Endothelial cell of umbilical vein (primary cell): Measurements from ENCODE around the gene CHRNA9. TPM values are rescaled to one million over a fixed set of nuclear protein-coding genes. Genes with fewer than 3 reads are reported as not detected.

ENCODE experiments used
- BruUV-seq: library from RNA; stranded (reverse); fragments of 400-500 nt; replicated peaks from 2 replicates; lab custom pipeline; 2021; lab: Mats Ljungman, UMichigan
- CTCF ChIA-PET: fragments of 300-600, 350-600 bp; sonication (Branson Sonifier 250); formaldehyde crosslinking; loops from one replicate; lab custom pipeline; 2021; ENCODE audit warnings: antibody characterized with exemption, inconsistent platforms; lab: Charles Lee
- POLR2A ChIA-PET: fragments of 300-600, 350-600 bp; sonication (Branson Sonifier 250); formaldehyde crosslinking; loops from one replicate; lab custom pipeline; 2021; ENCODE audit warnings: antibody characterized with exemption, inconsistent platforms; lab: Charles Lee
- DNase-seq: peaks from one replicate; pipeline ENCODE4 v3.0.0-alpha.2; 2011; ENCODE audit warnings: low read depth, low spot score
- FAIRE-seq: peaks from 2 replicates; lab custom pipeline; 2011; peaks lifted over from hg19 to GRCh38; lab: Jason Lieb, UNC
- H2AFZ ChIP-seq: 2 replicates; pipeline ENCODE4 v1.6.0; 2012; ENCODE audit warnings: low read depth, low read length, control low read depth, inconsistent platforms
- H3K27ac ChIP-seq: 2 replicates; pipeline ENCODE4 v1.5.1; 2011; ENCODE audit warnings: low read depth, mild to moderate bottlenecking, control low read depth, low read length, moderate library complexity; ENCODE audit not compliant: insufficient read depth
- H3K27me3 ChIP-seq, 2 experiments: 2 replicates each; pipeline versions ENCODE4 v1.6.0 to v1.6.1; 2011; ENCODE audit warnings: low read length in 2 of 2, mixed read lengths in 1 of 2; ENCODE audit not compliant: control insufficient read depth in 2 of 2, insufficient read depth in 2 of 2
- H3K36me3 ChIP-seq, 2 experiments: 2 replicates in 1 of 2; 3 replicates in 1 of 2; pipeline ENCODE4 v1.5.1; 2011; ENCODE audit warnings: low read length in 2 of 2, mild to moderate bottlenecking in 1 of 2, moderate library complexity in 1 of 2; ENCODE audit not compliant: control insufficient read depth in 2 of 2, insufficient read depth in 2 of 2; ENCODE audit errors: extremely low read depth in 1 of 2
- H3K4me1 ChIP-seq: 3 replicates; pipeline ENCODE4 v1.5.1; 2011; ENCODE audit warnings: mild to moderate bottlenecking, low read length; ENCODE audit not compliant: control insufficient read depth, insufficient read depth; ENCODE audit errors: extremely low read depth
- H3K4me2 ChIP-seq: 2 replicates; pipeline ENCODE4 v1.6.1; 2011; ENCODE audit warnings: low read length, control low read depth, mixed read lengths; ENCODE audit not compliant: insufficient read depth
- H3K4me3 ChIP-seq, 3 experiments: fragments of 200-600 bp in 1 of 3; sonication (generic), shearing (Covaris generic) in 1 of 3; replicated peaks in 1 of 3; 2 replicates each; pipeline ENCODE4 v1.5.1; 2011 to 2016; ENCODE audit warnings: control low read depth in 3 of 3, low read length in 3 of 3, mild to moderate bottlenecking in 2 of 3, inconsistent platforms in 1 of 3, low read depth in 1 of 3, moderate library complexity in 1 of 3; ENCODE audit not compliant: insufficient read depth in 1 of 3
- H3K79me2 ChIP-seq: 2 replicates; pipeline ENCODE4 v1.6.0; 2012; ENCODE audit warnings: low read length, inconsistent platforms; ENCODE audit not compliant: control insufficient read depth, insufficient read depth
- H3K9ac ChIP-seq: replicated peaks from 2 replicates; pipeline ENCODE3; 2011; ENCODE audit warnings: low read length, control low read depth; ENCODE audit not compliant: insufficient read depth; ENCODE audit errors: extremely low read depth
- H3K9me1 ChIP-seq: replicated peaks from 3 replicates; pipeline ENCODE4 v1.6.0; 2011; ENCODE audit warnings: mild to moderate bottlenecking, low read length; ENCODE audit not compliant: control insufficient read depth, insufficient read depth; ENCODE audit errors: extremely low read depth
- H3K9me3 ChIP-seq: replicated peaks from 2 replicates; pipeline ENCODE4 v1.5.1; 2012; ENCODE audit warnings: low read length, inconsistent platforms; ENCODE audit not compliant: control insufficient read depth, insufficient read depth
- H4K20me1 ChIP-seq: replicated peaks from 2 replicates; pipeline ENCODE3; 2011; ENCODE audit warnings: mild to moderate bottlenecking, low read length; ENCODE audit not compliant: control insufficient read depth, insufficient read depth; ENCODE audit errors: extremely low read depth
- EZH2 ChIP-seq: IDR thresholded peaks from 2 replicates; pipeline ENCODE4 v1.6.1; 2012; ENCODE audit warnings: borderline replicate concordance, low read depth, mild to moderate bottlenecking, moderate library complexity, low read length, inconsistent platforms; ENCODE audit not compliant: severe bottlenecking
- FOS ChIP-seq: IDR thresholded peaks from 2 replicates; pipeline ENCODE4 v1.6.1; 2011; ENCODE audit warnings: mild to moderate bottlenecking, low read length, moderate library complexity, borderline replicate concordance; ENCODE audit not compliant: insufficient read depth
- GATA2 ChIP-seq: IDR thresholded peaks from 2 replicates; pipeline ENCODE4 v1.7.0; 2011; ENCODE audit warnings: low read depth, mild to moderate bottlenecking, moderate library complexity, mixed read lengths, low read length; ENCODE audit not compliant: insufficient read length, insufficient read depth
- JUN ChIP-seq: IDR thresholded peaks from 2 replicates; pipeline ENCODE4 v1.6.1; 2011; ENCODE audit warnings: borderline replicate concordance, low read depth; ENCODE audit not compliant: insufficient read length, insufficient read depth
- MYC ChIP-seq: IDR thresholded peaks from one replicate; pipeline ENCODE4 v1.6.1; 2011; ENCODE audit warnings: mild to moderate bottlenecking, low read depth, low read length
- POLR2A ChIP-seq: IDR thresholded peaks from 2 replicates; pipeline ENCODE4 v1.6.1; 2012; ENCODE audit warnings: low read depth, mild to moderate bottlenecking, control low read depth, low read length
- POLR2AphosphoS5 ChIP-seq: IDR thresholded peaks from 2 replicates; pipeline ENCODE4 v1.6.1; 2012; ENCODE audit warnings: low read depth, mild to moderate bottlenecking, control low read depth, low read length, moderate library complexity; ENCODE audit not compliant: insufficient read depth
- dilution Hi-C: fragments of 300-500 bp; cut with MboI; formaldehyde crosslinking; loops from one replicate; pipeline ENCODE4 v1.15.0; 2019; ENCODE audit warnings: low sequenced_read_pairs; ENCODE audit not compliant: extremely low pct_ligation_motif_present
- intact Hi-C: fragments of 100-400 bp; cut with micrococcal nuclease; formaldehyde crosslinking; loops from one replicate; pipeline ENCODE4 v1.10.0; 2022
- polyA plus RNA-seq, 4 experiments: library from polyadenylated mRNA; depleted of rRNA in 3 of 4; stranded (reverse) in 3 of 4; unstranded in 1 of 4; fragments of >200 nt; gene quantifications; 2 replicates each; pipeline versions ENCODE4 v1.2.1 to v1.2.3, GENCODE V29; 2011 to 2012; ENCODE audit warnings: missing spikeins in 1 of 4
- total RNA-seq: library from RNA; stranded (reverse); gene quantifications from 2 replicates; pipeline ENCODE4 v1.2.3, GENCODE V29; 2021
- TF ChIP-seq, protein P1 (sequence below), 2 donors: IDR thresholded peaks; 1 replicate in 1 of 2; 2 replicates in 1 of 2; pipeline ENCODE4 v1.5.1; 2011; ENCODE audit warnings: low read length in 2 of 2, mild to moderate bottlenecking in 2 of 2, moderate library complexity in 2 of 2, control low read depth in 1 of 2, inconsistent platforms in 1 of 2, low read depth in 1 of 2; ENCODE audit not compliant: insufficient read depth in 1 of 2; ENCODE audit errors: extremely low read depth in 1 of 2
- TF ChIP-seq, protein P2 (sequence below): IDR thresholded peaks from 2 replicates; pipeline ENCODE4 v1.6.1; 2011; ENCODE audit not compliant: insufficient read depth, insufficient read length

Gene CHRNA9
- total and polyA plus RNA-seq, 2 donors (not counting 3 experiments of a cell fraction or from before 2014, with no cell fraction given): not detected

DNA sequence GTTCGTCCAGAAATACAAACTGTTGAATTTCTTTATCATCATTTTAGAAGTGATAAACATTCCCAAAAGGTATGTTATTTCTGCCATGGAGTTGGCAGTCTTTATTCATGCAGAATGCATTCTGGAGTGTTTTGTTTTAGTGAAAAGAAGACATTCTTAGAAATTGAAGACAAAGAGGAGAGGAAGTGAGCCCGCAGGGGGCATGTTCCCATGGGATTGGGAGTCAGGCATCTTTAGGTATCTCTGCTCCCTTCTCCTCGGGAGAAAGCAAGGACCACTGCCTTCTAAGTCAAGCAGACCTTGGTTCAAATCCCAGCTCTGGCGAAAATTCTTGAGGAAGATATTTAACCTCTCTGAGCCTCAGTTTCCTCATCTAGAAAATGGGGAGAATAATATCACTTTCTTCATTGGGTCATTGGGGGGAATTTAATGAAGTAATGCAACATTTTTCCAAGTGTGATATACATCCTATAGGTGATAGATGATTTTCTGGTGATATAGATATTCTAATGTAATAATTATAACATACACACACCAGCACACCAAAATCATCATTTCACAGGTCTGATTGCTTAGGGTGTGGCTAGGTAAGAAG, 26.5 kb upstream of the CHRNA9 start:
- Histone ChIP-seq H3K9me1 (no peaks in the 10 kb centered on the region), H3K27me3 (no peaks in the 10 kb centered on the region), H3K27ac (no peak overlapping the region), H3K79me2 (no peaks in the 10 kb centered on the region), H3K9ac (no peak overlapping the region), H4K20me1 (no peaks in the 10 kb centered on the region), H3K4me2 (no peak overlapping the region), H3K4me1 (peaks cover 11% of the 10 kb centered on the region), H3K36me3 (no peaks in the 10 kb centered on the region), H2AFZ (no peak overlapping the region), H3K4me3 (no peak overlapping the region), H3K9me3 (no peaks in the 10 kb centered on the region)
- intact Hi-C loops: loop anchor here (1.0 to 2.0 kb wide), 6 partner anchors 54 to 330 kb away; no protein-coding TSS in a partner anchor
- DNase-seq (no peak), FAIRE-seq (no peak)
- ChIA-PET CTCF (interaction anchor here (1.3 to 6.5 kb wide), 6 partner anchors 8 to 253 kb away, joined by 3 to 72 read pairs (median 16); no protein-coding TSS in a partner anchor), POLR2A (no interaction called here)
- no TSS peak for BruUV-seq
- TF ChIP-seq MYC: no peak
- TF ChIP-seq POLR2AphosphoS5: no peak
- TF ChIP-seq, protein P1, sequence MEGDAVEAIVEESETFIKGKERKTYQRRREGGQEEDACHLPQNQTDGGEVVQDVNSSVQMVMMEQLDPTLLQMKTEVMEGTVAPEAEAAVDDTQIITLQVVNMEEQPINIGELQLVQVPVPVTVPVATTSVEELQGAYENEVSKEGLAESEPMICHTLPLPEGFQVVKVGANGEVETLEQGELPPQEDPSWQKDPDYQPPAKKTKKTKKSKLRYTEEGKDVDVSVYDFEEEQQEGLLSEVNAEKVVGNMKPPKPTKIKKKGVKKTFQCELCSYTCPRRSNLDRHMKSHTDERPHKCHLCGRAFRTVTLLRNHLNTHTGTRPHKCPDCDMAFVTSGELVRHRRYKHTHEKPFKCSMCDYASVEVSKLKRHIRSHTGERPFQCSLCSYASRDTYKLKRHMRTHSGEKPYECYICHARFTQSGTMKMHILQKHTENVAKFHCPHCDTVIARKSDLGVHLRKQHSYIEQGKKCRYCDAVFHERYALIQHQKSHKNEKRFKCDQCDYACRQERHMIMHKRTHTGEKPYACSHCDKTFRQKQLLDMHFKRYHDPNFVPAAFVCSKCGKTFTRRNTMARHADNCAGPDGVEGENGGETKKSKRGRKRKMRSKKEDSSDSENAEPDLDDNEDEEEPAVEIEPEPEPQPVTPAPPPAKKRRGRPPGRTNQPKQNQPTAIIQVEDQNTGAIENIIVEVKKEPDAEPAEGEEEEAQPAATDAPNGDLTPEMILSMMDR (IDR thresholded peaks at IDR 0.05; ENCODE audit: extremely low read depth in 1 of 2, insufficient read depth in 1 of 2, low read depth in 1 of 2, low read length in 2 of 2): no peak
- TF ChIP-seq POLR2A: no peak
- no peak for TF ChIP-seq FOS
- no peak for TF ChIP-seq EZH2
- TF ChIP-seq GATA2: no peak
- no peak for TF ChIP-seq JUN
- TF ChIP-seq, protein P2, sequence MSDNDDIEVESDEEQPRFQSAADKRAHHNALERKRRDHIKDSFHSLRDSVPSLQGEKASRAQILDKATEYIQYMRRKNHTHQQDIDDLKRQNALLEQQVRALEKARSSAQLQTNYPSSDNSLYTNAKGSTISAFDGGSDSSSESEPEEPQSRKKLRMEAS: no peak
- dilution Hi-C loops: no loop called here
